Superior temporal gyrus (tissue), 1 donor: Measurements from ENCODE around the gene HDAC10.

Source experiments
- DNase-seq: peaks from one replicate; pipeline ENCODE4 v3.0.0-alpha.2; 2016; ENCODE audit errors: extremely low spot score

Gene HDAC10

GRCh38 chr22:50257041-50257440, 6.0 kb upstream of the HDAC10 start:
- no peak for DNase-seq

GRCh38 chr22:50256258-50256862, 5.3 kb upstream of the HDAC10 start:
- DNase-seq: no peak

DNA sequence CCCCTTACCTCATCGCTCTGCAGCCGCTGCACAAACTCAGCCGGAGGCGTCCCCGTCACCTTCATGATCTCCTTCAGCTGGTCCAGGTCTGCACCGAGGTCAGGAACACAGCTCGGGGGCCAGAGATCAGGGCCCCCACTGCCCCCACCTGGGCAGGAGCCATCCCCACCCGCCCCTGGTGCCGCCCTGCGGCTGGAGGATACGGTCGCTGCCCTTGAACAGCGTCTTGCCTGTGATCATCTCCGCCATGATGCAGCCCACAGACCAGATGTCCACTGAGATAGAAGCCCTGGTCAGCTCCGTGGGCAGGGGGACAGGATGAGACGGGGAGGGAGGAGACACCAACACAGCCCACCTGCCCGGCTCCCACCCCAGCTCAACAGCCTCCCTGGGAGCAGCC, 4.5 kb upstream of the HDAC10 start:
- no peak for DNase-seq

DNA sequence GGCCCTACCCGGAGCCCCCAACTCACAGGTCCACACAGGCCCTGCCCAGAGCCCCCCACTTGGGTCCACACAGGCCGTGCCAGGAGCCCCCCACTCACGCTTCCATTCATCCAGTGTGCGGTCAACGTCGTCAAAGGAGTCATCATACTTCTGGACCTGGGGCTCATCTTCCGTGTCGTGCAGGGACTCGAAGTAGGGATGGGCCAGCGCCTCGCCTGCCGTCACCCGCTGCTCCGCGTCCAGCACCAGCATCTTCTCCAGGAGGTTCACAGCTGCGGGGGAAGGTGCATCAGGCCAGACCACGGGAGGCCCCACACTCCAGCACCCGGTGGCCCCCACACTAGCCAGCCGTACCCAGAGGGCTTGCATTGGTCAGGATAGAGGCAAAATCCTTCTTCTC, 4.0 kb upstream of the HDAC10 start:
- DNase-seq: no peak

DNA sequence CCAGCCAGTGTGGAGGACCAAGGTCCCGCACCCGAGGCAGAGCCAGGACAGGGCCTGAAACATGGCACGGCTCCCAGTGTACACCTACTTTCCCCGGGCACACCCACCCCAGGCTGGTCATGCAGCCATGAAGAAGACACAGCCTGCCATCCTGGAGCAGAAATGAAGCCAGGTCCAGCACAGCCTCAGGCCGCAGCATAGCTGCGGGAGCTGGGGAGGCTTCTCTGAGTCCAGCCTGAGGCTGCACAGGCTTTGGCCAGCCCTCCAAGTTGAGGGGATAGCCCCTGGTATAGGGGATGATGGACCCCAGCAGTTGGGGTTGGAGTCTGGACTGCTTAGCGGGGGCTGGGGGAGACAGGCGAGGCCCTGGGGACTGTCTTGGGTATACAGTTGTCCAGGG, 2.9 kb upstream of the HDAC10 start:
- no peak for DNase-seq

- no peak for DNase-seq
Observed at GRCh38 chr22:50253046-50253915, 2.2 kb upstream of the HDAC10 start.

DNA sequence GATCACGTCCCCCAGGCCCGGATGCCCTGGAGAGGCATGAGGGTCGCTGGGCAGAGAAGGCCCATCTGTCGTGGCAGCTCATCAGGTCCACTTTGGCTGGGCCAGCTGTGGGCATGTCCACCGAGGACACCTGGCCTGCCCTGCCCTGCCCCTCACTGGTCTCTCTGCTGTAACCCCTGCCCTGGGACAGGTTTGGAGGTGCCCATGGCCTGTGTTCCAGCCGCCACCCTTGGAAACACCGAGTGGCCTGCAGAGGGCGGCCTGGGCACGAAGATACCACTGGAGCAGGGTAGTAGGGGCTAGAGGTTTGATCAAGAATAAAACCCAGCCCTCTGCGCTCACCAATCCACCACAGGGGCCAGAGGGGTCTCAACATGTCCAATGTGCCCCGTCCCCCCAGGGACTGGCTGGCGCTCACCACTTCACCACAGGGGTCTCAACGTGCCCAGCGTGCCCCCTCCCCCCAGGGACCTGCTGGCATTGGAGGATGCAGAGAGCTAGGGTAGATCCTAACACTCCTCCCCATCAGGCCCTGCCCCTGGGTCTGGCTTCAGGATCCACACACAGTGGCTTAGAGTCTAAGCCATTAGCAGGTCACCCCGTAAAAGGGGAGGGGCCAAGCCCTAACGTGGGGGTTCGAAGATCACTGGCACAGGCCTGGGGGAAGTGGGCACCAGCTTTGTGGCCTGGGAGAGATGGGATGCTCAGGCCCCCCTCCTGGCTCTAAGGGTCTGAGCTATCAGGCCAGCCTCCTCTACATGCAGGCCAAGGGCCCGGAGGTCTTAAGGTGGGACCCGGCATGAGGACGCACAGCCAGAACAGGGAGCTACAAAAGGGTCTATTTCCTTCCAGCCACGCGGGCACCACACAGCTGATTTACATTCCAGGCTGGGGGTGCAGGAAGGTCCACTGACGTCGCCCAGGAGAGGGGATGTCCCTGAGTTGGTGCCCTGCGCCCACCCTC, 1.3 kb upstream of the HDAC10 start:
- DNase-seq: no peak

GRCh38 chr22:50251477-50252081, 514 bp upstream of the HDAC10 start:
- no peak for DNase-seq

DNA sequence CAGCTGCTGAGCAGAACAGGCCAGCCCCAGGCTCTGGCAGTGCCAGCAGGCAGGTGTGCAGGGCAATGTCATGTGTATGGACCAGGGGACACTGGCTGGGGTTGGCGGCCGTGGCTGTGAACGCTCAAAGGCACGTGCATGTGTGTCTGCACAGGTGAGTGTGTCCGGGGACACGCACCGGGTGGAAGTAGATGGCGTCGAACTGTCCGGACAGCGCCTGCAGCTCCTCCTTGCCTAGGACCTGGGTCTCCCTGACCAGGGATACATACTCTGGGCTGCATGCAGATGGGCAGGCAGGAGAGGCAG, 863 bp downstream of the HDAC10 start:
- DNase-seq: no peak

DNA sequence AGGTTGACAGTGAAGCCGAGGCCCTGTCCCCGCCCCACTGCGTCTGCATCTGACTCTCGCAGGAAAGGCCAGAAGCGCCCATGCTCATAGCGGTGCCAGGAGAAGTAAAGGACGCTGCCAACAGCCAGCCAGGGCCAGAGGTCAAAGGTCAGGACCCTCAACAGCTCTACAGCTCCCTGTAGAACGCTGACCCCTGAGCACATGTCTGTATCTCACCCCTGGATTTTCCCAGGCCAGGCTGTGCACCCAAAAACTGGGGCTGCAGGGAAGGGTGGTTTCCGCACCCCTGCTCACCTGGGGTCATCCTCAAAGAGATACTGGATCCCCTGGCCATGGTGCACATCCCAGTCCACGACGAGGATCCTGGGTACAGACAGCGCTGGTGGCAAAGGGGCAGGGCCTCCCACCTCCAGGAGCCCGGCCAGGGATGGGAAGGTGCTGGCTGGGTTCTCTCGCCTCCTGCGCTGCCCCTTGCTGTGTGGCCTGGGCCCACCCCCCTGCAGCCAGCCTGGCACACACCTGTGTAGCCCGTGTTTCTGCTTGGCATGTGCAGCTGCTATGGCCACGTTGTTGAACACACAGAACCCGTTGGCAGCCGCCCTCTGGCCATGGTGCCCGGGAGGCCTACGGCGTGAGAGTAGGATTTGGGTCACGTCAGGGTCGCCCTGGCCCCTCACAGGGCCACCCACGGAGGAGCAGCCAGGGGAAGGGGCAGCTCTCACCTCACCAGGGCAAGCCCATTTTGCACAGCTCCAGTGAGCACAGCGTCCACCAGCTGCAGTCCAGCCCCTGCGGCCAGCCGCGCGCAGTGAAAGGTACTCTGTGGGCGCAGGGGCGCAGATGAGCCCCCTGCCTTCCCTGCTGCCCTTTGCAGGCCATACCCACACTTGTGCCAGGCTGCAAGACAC, 1.5 kb downstream of the HDAC10 start:
- DNase-seq: no peak

GRCh38 chr22:50248196-50249081, 2.6 kb downstream of the HDAC10 start:
- no peak for DNase-seq

- no peak for DNase-seq
Observed at GRCh38 chr22:50247748-50248147, 3.3 kb downstream of the HDAC10 start.

GRCh38 chr22:50246242-50247175, 4.6 kb downstream of the HDAC10 start:
- no peak for DNase-seq

DNA sequence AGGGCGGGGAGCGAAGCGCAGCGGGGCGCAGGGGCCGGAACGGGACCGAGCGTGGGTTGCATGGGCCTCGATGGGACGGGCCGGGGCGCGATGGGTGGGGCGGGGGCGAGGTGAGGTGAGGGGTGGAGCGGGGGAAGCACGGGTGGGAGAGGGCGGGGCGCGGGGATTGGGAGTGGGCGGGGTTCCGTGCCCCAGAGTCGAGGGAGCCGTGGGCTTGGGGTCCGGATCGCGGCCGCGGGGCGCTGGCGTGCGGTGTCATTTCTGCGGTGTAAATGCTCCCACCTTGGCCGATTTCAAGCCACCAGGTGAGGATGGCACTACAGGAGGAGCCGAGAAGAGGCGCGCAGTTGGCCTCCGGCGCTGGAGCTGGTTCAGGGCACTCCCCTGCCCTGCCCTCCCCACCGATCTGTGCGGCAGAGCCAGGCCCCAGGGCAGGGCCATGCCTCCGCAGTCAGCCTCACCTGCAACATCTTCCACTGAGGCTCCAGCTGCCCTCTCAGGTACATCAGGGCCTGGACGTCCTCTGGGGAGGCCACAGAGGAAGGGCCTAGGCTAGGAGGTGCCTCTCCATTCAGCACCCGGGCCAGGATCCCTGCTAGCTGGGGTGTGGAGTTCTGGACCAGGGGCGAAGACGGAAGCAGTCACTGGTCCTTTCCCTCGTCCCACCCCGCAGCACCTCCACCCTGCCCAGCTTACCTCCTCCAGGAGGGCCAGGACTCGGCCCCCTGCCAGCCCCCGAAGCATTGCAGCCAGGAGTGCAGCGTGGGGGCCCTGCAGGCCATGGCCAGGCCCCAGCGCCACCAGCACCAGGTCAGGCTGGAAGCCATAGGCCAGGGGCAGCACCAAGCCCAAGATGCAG, 5.6 kb downstream of the HDAC10 start:
- DNase-seq: no peak

DNA sequence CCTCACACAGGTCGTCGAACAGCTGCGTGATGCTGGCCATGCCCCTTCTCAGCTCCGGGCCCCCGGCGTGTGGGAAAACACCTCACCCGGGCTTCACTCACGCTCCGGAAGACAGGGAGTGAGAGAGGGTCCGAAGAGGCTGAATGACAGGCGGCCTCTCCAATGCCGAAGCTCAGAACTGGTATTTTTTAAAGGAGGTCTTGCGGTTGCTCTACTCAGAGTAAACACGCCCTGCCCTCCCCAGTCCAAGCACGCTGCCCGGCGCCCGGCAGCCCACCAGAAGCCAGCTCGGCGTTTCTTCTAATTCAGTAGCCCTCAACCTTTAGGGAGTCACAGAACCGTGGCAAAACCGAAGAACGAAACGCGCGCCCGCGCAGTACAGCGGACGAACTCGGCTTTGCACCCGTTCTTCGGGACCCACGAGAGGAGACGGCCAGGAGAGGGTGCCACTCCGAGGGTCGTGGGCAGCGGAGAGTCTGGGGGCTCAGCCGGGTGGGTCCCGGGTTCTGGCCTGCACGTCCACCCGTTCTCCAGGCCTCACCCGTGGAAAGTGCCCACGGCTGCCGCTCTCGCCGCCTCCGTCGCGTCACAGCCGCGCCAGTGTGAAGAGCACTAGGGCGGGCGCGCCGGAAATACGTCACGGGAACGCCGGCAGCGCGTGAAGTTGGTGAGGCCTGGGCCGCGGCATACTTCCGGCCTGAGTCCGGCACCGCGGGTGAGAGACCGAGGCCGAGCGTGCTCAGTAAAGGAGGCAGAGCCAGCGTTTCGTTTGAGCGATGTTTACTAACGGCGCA, 6.4 kb downstream of the HDAC10 start, which contains the start of gene TUBGCP6:
TUBGCP6 (minus strand) TSS at position 604 of the 794 bp plus-strand sequence; CDS start at position 40, 564 bp downstream.
- DNase-seq: peak; percentile 98

GRCh38 chr22:50243685-50244419, 7.2 kb downstream of the HDAC10 start:
- DNase-seq: no peak
